HepG2 (cell line): ENCODE results near the gene DRC3. TPM values are rescaled to one million over a fixed set of nuclear protein-coding genes. Genes with fewer than 3 reads are reported as not detected.

Experiments
- ATAC-seq: fragments of 200-7000 bp; cut with Tn5 transposase; 3 replicates; pipeline ENCODE4 v1.9.1; 2020; ENCODE audit warnings: mild to moderate bottlenecking, moderate library complexity
- BruUV-seq: library from RNA; stranded (reverse); fragments of 400-500 nt; replicated peaks from 2 replicates; lab custom pipeline; 2021; lab: Mats Ljungman, UMichigan
- CTCF ChIA-PET: fragments of 300-600 bp; formaldehyde crosslinking; extraction: SDS; loops from one replicate; lab custom pipeline; 2021; ENCODE audit warnings: low total read pairs, inconsistent platforms, low intra/inter-chr PET ratio; lab: Yijun Ruan, JAX
- POLR2A ChIA-PET: fragments of 350-600 bp; sonication (Branson Sonifier 250); formaldehyde crosslinking; loops from one replicate; lab custom pipeline; 2020; ENCODE audit warnings: antibody characterized with exemption, inconsistent platforms; lab: Yijun Ruan, JAX
- DNase-seq: peaks from one replicate; pipeline ENCODE4 v3.0.0-alpha.2; 2015; ENCODE audit warnings: low spot score
- FAIRE-seq: peaks from 3 replicates; lab custom pipeline; 2011; peaks lifted over from hg19 to GRCh38; lab: Jason Lieb, UNC
- H2AFZ ChIP-seq: one replicate; pipeline ENCODE4 v1.6.1; 2011; ENCODE audit warnings: low read length, inconsistent platforms
- H3K27ac ChIP-seq: fragments of 300-600 bp; 3 replicates; pipeline ENCODE4 v1.8.0; 2011; ENCODE audit warnings: mixed run types, mild to moderate bottlenecking, mixed read lengths, low read length, inconsistent platforms; ENCODE audit not compliant: insufficient read depth; ENCODE audit errors: extremely low read length
- H3K27me3 ChIP-seq, 2 experiments: fragments of 200-600 bp in 1 of 2; 2 replicates in 1 of 2; 3 replicates in 1 of 2; pipeline versions ENCODE4 v1.6.0 to v1.8.0; 2011; ENCODE audit warnings: low read length in 2 of 2, mild to moderate bottlenecking in 2 of 2, moderate library complexity in 2 of 2, inconsistent platforms in 1 of 2; ENCODE audit not compliant: insufficient read depth in 2 of 2, control insufficient read depth in 1 of 2
- H3K36me3 ChIP-seq, 2 experiments: fragments of 200-600 bp in 1 of 2; replicated peaks in 1 of 2; 2 replicates in 1 of 2; 3 replicates in 1 of 2; pipeline versions ENCODE4 v1.5.1 to v1.8.0; 2011; ENCODE audit warnings: low read length in 2 of 2, inconsistent platforms in 1 of 2; ENCODE audit not compliant: insufficient read depth in 2 of 2, control insufficient read depth in 1 of 2
- H3K4me1 ChIP-seq: 2 replicates; pipeline ENCODE4 v1.5.1; 2012; ENCODE audit warnings: low read length, inconsistent platforms; ENCODE audit not compliant: insufficient read depth
- H3K4me2 ChIP-seq: 2 replicates; pipeline ENCODE4 v1.6.0; 2011; ENCODE audit warnings: low read depth, low read length, inconsistent platforms
- H3K4me3 ChIP-seq, 3 experiments: fragments of 200-600 bp in 1 of 3; sonication (generic), shearing (Covaris generic) in 1 of 3; replicated peaks in 1 of 3; 2 replicates each; pipeline ENCODE4 v1.5.1; 2011 to 2016; ENCODE audit warnings: low read length in 3 of 3, inconsistent platforms in 2 of 3, low read depth in 2 of 3, mild to moderate bottlenecking in 2 of 3, control low read depth in 1 of 3, mixed read lengths in 1 of 3; ENCODE audit not compliant: insufficient read depth in 1 of 3
- H3K79me2 ChIP-seq: one replicate; pipeline ENCODE4 v1.6.1; 2011; ENCODE audit warnings: low read length, inconsistent platforms; ENCODE audit not compliant: insufficient read depth
- H3K9ac ChIP-seq: 2 replicates; pipeline ENCODE4 v1.6.0; 2011; ENCODE audit warnings: mild to moderate bottlenecking, low read depth, low read length, inconsistent platforms; ENCODE audit not compliant: insufficient read depth
- H3K9me3 ChIP-seq: 2 replicates; pipeline ENCODE4 v1.5.1; 2012; ENCODE audit warnings: mild to moderate bottlenecking, low read length
- H4K20me1 ChIP-seq: 2 replicates; pipeline ENCODE4 v1.6.0; 2011; ENCODE audit warnings: inconsistent platforms, mild to moderate bottlenecking, low read length, moderate library complexity; ENCODE audit not compliant: insufficient read depth
- BCL6 ChIP-seq: IDR thresholded peaks from 2 replicates; pipeline ENCODE4 v1.6.1; 2016; ENCODE audit warnings: missing genetic modification reagents, missing compliant biosample characterization
- NR2C2 ChIP-seq: sonication (generic); formaldehyde crosslinking; IDR thresholded peaks from 2 replicates; pipeline ENCODE4 v1.4.0; 2020; ENCODE audit warnings: missing genetic modification reagents, mild to moderate bottlenecking, moderate library complexity, borderline replicate concordance
- ZNF879 ChIP-seq: sonication (generic); formaldehyde crosslinking; IDR thresholded peaks from 2 replicates; pipeline ENCODE4 v1.8.1; 2023; ENCODE audit warnings: missing genetic modification reagents
- ZNF891 ChIP-seq: sonication (generic); formaldehyde crosslinking; IDR thresholded peaks from 2 replicates; pipeline ENCODE4 v1.5.0; 2020; ENCODE audit warnings: mild to moderate bottlenecking, missing genetic modification reagents
- WGBS: methylation state at CpG from one replicate; pipeline ENCODE4 v1.1.6; 2017; ENCODE audit warnings: low lambda C conversion rate; 5-methylcytosine and 5-hydroxymethylcytosine counted together
- in situ Hi-C: cut with HindIII; loops from 2 replicates; pipeline ENCODE4 v1.10.0; 2017; ENCODE audit warnings: low pct_unique_long_range_greater_than_20kb; ENCODE audit not compliant: extremely low pct_ligation_motif_present
- intact Hi-C: fragments of 100-400 bp; cut with micrococcal nuclease; formaldehyde crosslinking; loops from one replicate; pipeline ENCODE4 v1.10.0; 2022; ENCODE audit not compliant: unreplicated experiment
- polyA plus RNA-seq, 8 experiments: library from polyadenylated mRNA; depleted of rRNA in 3 of 8; stranded (reverse) in 7 of 8; unstranded in 1 of 8; fragments of >200 nt; fragmentation: Illumina TruSeq in 4 of 8; extraction: Trizol in 4 of 8; gene quantifications; 2 replicates each; pipeline versions ENCODE4 v1.2.1 to v1.2.3, GENCODE V29; 2011 to 2016; ENCODE audit warnings: low read depth in 4 of 8, missing spikeins in 1 of 8, mixed read lengths in 1 of 8; ENCODE audit not compliant: insufficient read depth in 1 of 8
- total RNA-seq, 5 experiments: library from RNA; depleted of rRNA; stranded (reverse); fragments of >200 nt; fragmentation: Illumina TruSeq; extraction: Trizol; gene quantifications; 2 replicates each; pipeline ENCODE4 v1.2.3, GENCODE V29; 2016; ENCODE audit warnings: low read depth in 1 of 5
- TF ChIP-seq, protein P1 (sequence below): sonication (generic); formaldehyde crosslinking; IDR thresholded peaks from 2 replicates; pipeline ENCODE4 v1.4.0; 2020; ENCODE audit warnings: missing genetic modification reagents, mild to moderate bottlenecking, borderline replicate concordance
- TF ChIP-seq, protein P2 (sequence below): IDR thresholded peaks from 2 replicates; pipeline ENCODE4 v1.6.1; 2016; ENCODE audit warnings: low read depth

DRC3 gene
- total and polyA plus RNA-seq, 2 of the 13 experiments (the other 11 are each of a cell fraction or from before 2014, with no cell fraction given): 0.53 to 0.87 TPM

- TF ChIP-seq, protein P1, sequence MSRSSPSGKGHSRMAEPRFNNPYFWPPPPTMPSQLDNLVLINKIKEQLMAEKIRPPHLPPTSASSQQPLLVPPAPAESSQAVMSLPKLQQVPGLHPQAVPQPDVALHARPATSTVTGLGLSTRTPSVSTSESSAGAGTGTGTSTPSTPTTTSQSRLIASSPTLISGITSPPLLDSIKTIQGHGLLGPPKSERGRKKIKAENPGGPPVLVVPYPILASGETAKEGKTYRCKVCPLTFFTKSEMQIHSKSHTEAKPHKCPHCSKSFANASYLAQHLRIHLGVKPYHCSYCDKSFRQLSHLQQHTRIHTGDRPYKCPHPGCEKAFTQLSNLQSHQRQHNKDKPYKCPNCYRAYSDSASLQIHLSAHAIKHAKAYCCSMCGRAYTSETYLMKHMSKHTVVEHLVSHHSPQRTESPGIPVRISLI: no peak
- TF ChIP-seq NR2C2 (CRISPR knock-in tag) (no peak), BCL6 (CRISPR knock-in tag) (no peak)
- TF ChIP-seq, protein P2, sequence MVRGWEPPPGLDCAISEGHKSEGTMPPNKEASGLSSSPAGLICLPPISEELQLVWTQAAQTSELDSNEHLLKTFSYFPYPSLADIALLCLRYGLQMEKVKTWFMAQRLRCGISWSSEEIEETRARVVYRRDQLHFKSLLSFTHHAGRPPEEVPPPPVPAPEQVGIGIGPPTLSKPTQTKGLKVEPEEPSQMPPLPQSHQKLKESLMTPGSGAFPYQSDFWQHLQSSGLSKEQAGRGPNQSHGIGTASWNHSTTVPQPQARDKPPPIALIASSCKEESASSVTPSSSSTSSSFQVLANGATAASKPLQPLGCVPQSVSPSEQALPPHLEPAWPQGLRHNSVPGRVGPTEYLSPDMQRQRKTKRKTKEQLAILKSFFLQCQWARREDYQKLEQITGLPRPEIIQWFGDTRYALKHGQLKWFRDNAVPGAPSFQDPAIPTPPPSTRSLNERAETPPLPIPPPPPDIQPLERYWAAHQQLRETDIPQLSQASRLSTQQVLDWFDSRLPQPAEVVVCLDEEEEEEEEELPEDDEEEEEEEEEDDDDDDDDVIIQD (CRISPR knock-in tag): no peak
These were observed 7.4 kb upstream of the DRC3 start (continued) for GRCh38 chr17:17965152-17965721.

- H3K9ac ChIP-seq: no peak overlapping the region
- H3K36me3 ChIP-seq: no peaks in the 10 kb centered on the region
- no peak for FAIRE-seq
- intact Hi-C loops (no loop called here), in situ Hi-C loops (no loop called here)
- 61% methylated on average over 3 of the region's 3 CpGs for WGBS
- CTCF ChIA-PET: no interaction called here
- no peak overlapping the region for H2AFZ ChIP-seq
- no peak overlapping the region for H3K27ac ChIP-seq
- H3K79me2 ChIP-seq: peaks cover 2% of the 10 kb centered on the region
- no peaks in the 10 kb centered on the region for H4K20me1 ChIP-seq
- H3K4me2 ChIP-seq: no peak overlapping the region
- H3K9me3 ChIP-seq: no peaks in the 10 kb centered on the region
- no peaks in the 10 kb centered on the region for H3K27me3 ChIP-seq
- TF ChIP-seq ZNF879 (CRISPR knock-in tag): no peak
- TF ChIP-seq ZNF891 (CRISPR knock-in tag): no peak
- POLR2A ChIA-PET: no interaction called here
- H3K4me1 ChIP-seq: peaks cover 16% of the 10 kb centered on the region
- ATAC-seq: no peak
- BruUV-seq: no TSS peak
- no peak overlapping the region for H3K4me3 ChIP-seq
- DNase-seq: no peak
These were observed 6.3 kb upstream of the DRC3 start for GRCh38 chr17:17966399-17966798.
